MV-4-11 (cell line): ENCODE measurements around the gene OR5B21.

Experiments
- DNase-seq: peaks from one replicate; lab custom pipeline; 2025; lab: John Stamatoyannopoulos, UW

Gene OR5B21

GRCh38 chr11:58508005-58508404, at the start of gene OR5B21:
OR5B21 (minus strand) TSS chr11:58508105; CDS start chr11:58508105, 0 bp downstream.
- DNase-seq, result no peak

- no peak for DNase-seq
Observed at GRCh38 chr11:58549644-58550043, 41.7 kb upstream of the OR5B21 start.

- no peak for DNase-seq
Observed at GRCh38 chr11:58546841-58547240, 38.9 kb upstream of the OR5B21 start.

- no peak for DNase-seq
Observed at GRCh38 chr11:58531865-58532341, 24.0 kb upstream of the OR5B21 start.

GRCh38 chr11:58530236-58530635, 22.3 kb upstream of the OR5B21 start:
- no peak for DNase-seq

GRCh38 chr11:58527429-58527828, 19.5 kb upstream of the OR5B21 start:
- no peak for DNase-seq

GRCh38 chr11:58526721-58527120, 18.8 kb upstream of the OR5B21 start:
- peak; percentile 29 for DNase-seq

GRCh38 chr11:58525037-58525614, 17.2 kb upstream of the OR5B21 start:
- peak; percentile 96 for DNase-seq

- DNase-seq, result peak; percentile 70
Observed at GRCh38 chr11:58524232-58525036, 16.5 kb upstream of the OR5B21 start.

GRCh38 chr11:58513747-58514367, 6.0 kb upstream of the OR5B21 start:
- peak; percentile 54 for DNase-seq

GRCh38 chr11:58511636-58512035, 3.7 kb upstream of the OR5B21 start:
- DNase-seq, result no peak

GRCh38 chr11:58509748-58510147, 1.8 kb upstream of the OR5B21 start:
- DNase-seq, result no peak

GRCh38 chr11:58508814-58509213, 909 bp upstream of the OR5B21 start:
- DNase-seq, result no peak

- DNase-seq, result no peak
Observed at GRCh38 chr11:58507355-58507754, 550 bp downstream of the OR5B21 start.

- DNase-seq, result peak; percentile 86
Observed at GRCh38 chr11:58506935-58507334, 970 bp downstream of the OR5B21 start.

GRCh38 chr11:58505849-58506248, 2.1 kb downstream of the OR5B21 start:
- DNase-seq, result no peak

GRCh38 chr11:58504232-58504631, 3.7 kb downstream of the OR5B21 start:
- no peak for DNase-seq

- DNase-seq, result peak; percentile 10
Observed at GRCh38 chr11:58503361-58503856, 4.5 kb downstream of the OR5B21 start.

GRCh38 chr11:58502004-58502403, 5.9 kb downstream of the OR5B21 start:
- DNase-seq, result no peak

- peak; percentile 85 for DNase-seq
Observed at GRCh38 chr11:58498464-58498863, 9.4 kb downstream of the OR5B21 start.

- DNase-seq, result no peak
Observed at GRCh38 chr11:58497951-58498350, 10.0 kb downstream of the OR5B21 start.

- DNase-seq, result no peak
Observed at GRCh38 chr11:58495906-58496305, 12.0 kb downstream of the OR5B21 start.

- no peak for DNase-seq
Observed at GRCh38 chr11:58494101-58494500, 13.8 kb downstream of the OR5B21 start.
